GM10266 (cell line): Measurements from ENCODE around the gene MAD2L1BP.
"Not testable (repeated sequence)": the region's sequence is repeated elsewhere in the genome, so short reads cannot be mapped to it uniquely, and the experiment has no call there.

ENCODE experiments used
- DNase-seq: peaks from one replicate; pipeline ENCODE4 v3.0.0; 2012; ENCODE audit errors: extremely low spot score
- CTCF ChIP-seq: IDR thresholded peaks from 2 replicates; pipeline ENCODE4 v1.5.1; 2012; ENCODE audit warnings: mild to moderate bottlenecking, low read depth; ENCODE audit not compliant: control insufficient read depth, insufficient read depth; ENCODE audit errors: missing control alignments

Gene MAD2L1BP

GRCh38 chr6:43657221-43657802, 21.7 kb downstream of the MAD2L1BP start:
- TF ChIP-seq CTCF, result no peak
- no peak for DNase-seq

- no peak for TF ChIP-seq CTCF
- DNase-seq, result no peak
These were observed 22.5 kb downstream of the MAD2L1BP start for GRCh38 chr6:43658161-43658560.

- not testable (repeated sequence) for DNase-seq
These were observed 27.3 kb downstream of the MAD2L1BP start for GRCh38 chr6:43662948-43663347.

- no peak for TF ChIP-seq CTCF
- no peak for DNase-seq
These were observed 29.7 kb downstream of the MAD2L1BP start for GRCh38 chr6:43665376-43665775.

- no peak for TF ChIP-seq CTCF
- DNase-seq, result no peak
These were observed 30.7 kb downstream of the MAD2L1BP start for GRCh38 chr6:43666196-43666920.

- peak; percentile 82 for DNase-seq
- TF ChIP-seq CTCF, result peak; percentile 99
These were observed 31.9 kb downstream of the MAD2L1BP start for GRCh38 chr6:43667245-43668150.

GRCh38 chr6:43668151-43669028, 32.8 kb downstream of the MAD2L1BP start:
- peak; percentile 71 for DNase-seq

More at GRCh38 chr6:43668151-43669028, 32.8 kb downstream of the MAD2L1BP start:
- TF ChIP-seq CTCF, result peak; percentile 83
